KMS-11 (cell line): ENCODE data around the gene ENTPD2.

ENCODE experiments used
- H2AFZ ChIP-seq: fragments of 200-600 bp; sonication (generic); 2 replicates; pipeline ENCODE4 v1.6.1; 2016; ENCODE audit warnings: antibody characterized with exemption, mixed run types, low read depth
- H3K27ac ChIP-seq: fragments of 200-600 bp; sonication (generic); 2 replicates; pipeline ENCODE4 v1.6.1; 2016; ENCODE audit warnings: mild to moderate bottlenecking, mixed run types
- H3K27me3 ChIP-seq: fragments of 200-600 bp; sonication (generic); 2 replicates; pipeline ENCODE4 v1.6.1; 2017; ENCODE audit warnings: mild to moderate bottlenecking, low read depth, mixed run types, moderate library complexity; ENCODE audit not compliant: insufficient read depth
- H3K36me3 ChIP-seq: fragments of 200-600 bp; sonication (generic); 2 replicates; pipeline ENCODE4 v1.6.1; 2017; ENCODE audit warnings: mild to moderate bottlenecking, mixed run types; ENCODE audit not compliant: insufficient read depth
- H3K4me1 ChIP-seq: fragments of 200-600 bp; sonication (generic); 2 replicates; pipeline ENCODE4 v1.6.1; 2016; ENCODE audit warnings: mild to moderate bottlenecking, low read depth, mixed run types; ENCODE audit not compliant: poor library complexity, severe bottlenecking
- H3K4me2 ChIP-seq: fragments of 200-600 bp; sonication (generic); 2 replicates; pipeline ENCODE4 v1.7.0; 2016; ENCODE audit warnings: mild to moderate bottlenecking, mixed run types
- H3K4me3 ChIP-seq: fragments of 200-600 bp; sonication (generic); IDR thresholded peaks from 2 replicates; pipeline ENCODE4 v1.6.1; 2017; ENCODE audit warnings: low read depth, low read length, mixed read lengths; ENCODE audit not compliant: insufficient read depth
- H3K79me2 ChIP-seq: fragments of 200-600 bp; sonication (generic); 2 replicates; pipeline ENCODE4 v1.6.1; 2016; ENCODE audit warnings: low read depth, mixed run types; ENCODE audit not compliant: insufficient read depth
- H3K9ac ChIP-seq: fragments of 200-600 bp; sonication (generic); 2 replicates; pipeline ENCODE4 v1.6.1; 2016; ENCODE audit warnings: mild to moderate bottlenecking, mixed run types
- H4K20me1 ChIP-seq: fragments of 200-600 bp; sonication (generic); 2 replicates; pipeline ENCODE4 v1.6.1; 2016; ENCODE audit warnings: mild to moderate bottlenecking, mixed run types; ENCODE audit not compliant: insufficient read depth
- TF ChIP-seq, protein P1 (sequence below): fragments of 200-600 bp; sonication (generic); conservative IDR thresholded peaks from 2 replicates; pipeline ENCODE4 v1.6.1; 2017; ENCODE audit warnings: low read depth, mild to moderate bottlenecking, antibody characterized with exemption, low read length, moderate library complexity, mixed read lengths

ENTPD2 gene

DNA sequence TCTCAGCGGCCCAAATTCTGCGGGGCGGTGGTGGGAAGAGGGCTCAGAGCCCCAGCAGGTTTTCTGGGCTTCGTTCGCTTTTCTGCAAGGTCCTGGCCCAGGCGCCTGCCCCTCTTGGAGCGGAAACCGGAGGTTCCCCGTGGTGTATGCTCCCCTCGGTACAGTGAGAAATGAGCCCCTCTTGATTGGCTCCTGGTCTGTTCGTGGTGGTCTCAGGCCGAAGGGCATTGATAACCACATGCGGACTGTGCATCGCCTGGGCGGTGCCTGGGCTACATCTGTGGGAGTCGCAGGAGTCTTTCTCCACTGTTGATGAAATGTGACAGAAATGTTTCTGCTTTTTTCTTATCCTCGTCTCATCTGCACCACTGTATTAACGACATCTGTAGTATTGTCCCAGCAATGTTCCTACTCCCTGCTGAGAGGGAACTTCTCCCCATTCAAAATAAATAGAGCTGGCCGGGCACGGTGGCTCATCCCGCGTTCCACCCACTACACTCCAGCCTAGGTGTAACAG lies 33.6 kb upstream of the ENTPD2 start:
- Histone ChIP-seq H3K4me2 (peak overlapping the region; percentile 97), H3K79me2 (no peaks in the 10 kb centered on the region), H3K27me3 (no peaks in the 10 kb centered on the region), H3K36me3 (no peaks in the 10 kb centered on the region), H3K9ac (peak overlapping the region; percentile 57; the same call in 1 of the 2 replicates), H4K20me1 (no peaks in the 10 kb centered on the region), H3K4me1 (peaks cover 17% of the 10 kb centered on the region), H3K27ac (peak overlapping the region; percentile 37), H3K4me3 (no peak overlapping the region), H2AFZ (peak overlapping the region; percentile 92)
- TF ChIP-seq, protein P1, sequence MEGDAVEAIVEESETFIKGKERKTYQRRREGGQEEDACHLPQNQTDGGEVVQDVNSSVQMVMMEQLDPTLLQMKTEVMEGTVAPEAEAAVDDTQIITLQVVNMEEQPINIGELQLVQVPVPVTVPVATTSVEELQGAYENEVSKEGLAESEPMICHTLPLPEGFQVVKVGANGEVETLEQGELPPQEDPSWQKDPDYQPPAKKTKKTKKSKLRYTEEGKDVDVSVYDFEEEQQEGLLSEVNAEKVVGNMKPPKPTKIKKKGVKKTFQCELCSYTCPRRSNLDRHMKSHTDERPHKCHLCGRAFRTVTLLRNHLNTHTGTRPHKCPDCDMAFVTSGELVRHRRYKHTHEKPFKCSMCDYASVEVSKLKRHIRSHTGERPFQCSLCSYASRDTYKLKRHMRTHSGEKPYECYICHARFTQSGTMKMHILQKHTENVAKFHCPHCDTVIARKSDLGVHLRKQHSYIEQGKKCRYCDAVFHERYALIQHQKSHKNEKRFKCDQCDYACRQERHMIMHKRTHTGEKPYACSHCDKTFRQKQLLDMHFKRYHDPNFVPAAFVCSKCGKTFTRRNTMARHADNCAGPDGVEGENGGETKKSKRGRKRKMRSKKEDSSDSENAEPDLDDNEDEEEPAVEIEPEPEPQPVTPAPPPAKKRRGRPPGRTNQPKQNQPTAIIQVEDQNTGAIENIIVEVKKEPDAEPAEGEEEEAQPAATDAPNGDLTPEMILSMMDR = no peak

DNA sequence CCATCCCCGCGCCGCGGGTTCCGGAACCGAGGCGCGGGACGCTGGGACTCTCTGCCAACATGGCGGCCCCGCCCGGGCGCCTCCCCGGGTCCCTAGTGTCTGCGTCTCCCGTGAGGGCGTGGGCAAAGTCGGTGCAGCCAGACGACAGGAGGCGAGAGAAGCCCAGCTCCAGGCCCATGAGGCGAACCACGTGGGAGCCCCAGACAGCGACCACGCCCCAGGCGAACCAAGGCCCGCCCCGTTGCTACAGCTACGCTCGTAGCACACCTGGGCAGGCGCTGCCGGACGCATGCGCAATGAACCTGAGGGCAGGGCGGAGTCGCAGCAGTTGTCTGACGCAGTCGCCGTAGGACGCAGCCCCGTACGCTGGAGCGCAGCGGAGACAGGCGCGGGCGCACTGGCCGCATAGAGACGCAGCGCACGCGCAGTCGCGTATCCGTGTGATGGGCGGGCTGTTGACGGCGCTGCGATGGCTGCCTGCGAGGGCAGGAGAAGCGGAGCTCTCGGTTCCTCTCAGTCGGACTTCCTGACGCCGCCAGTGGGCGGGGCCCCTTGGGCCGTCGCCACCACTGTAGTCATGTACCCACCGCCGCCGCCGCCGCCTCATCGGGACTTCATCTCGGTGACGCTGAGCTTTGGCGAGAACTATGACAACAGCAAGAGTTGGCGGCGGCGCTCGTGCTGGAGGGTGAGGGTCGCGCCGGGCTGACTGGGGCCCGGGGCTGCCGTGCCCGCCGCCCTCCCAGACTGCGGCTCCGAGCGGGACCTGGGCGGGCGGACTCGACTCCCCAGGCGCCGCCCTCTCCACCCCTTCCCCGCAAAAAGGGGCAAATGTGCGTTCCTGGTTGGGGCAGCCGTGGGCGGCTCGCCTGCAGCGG lies 32.9 kb upstream of the ENTPD2 start, which contains the start of gene MAN1B1:
Gene MAN1B1, plus strand, starts transcription at position 455 of the 878 bp plus-strand sequence. Its CDS starts 15 bp downstream, at position 470.
- H4K20me1 ChIP-seq = no peaks in the 10 kb centered on the region
- H3K27me3 ChIP-seq = no peaks in the 10 kb centered on the region
- peak within 1 kb of the TSS; percentile 97 for H3K4me2 ChIP-seq
- H3K79me2 ChIP-seq = no peaks in the 10 kb centered on the region
- peaks cover 17% of the 10 kb centered on the region for H3K4me1 ChIP-seq
- peak within 1 kb of the TSS; percentile 92 for H2AFZ ChIP-seq
- H3K27ac ChIP-seq = peak within 1 kb of the TSS; percentile 81
- H3K9ac ChIP-seq = peak within 1 kb of the TSS; percentile 95
- TF ChIP-seq, protein P1 = no peak
- H3K36me3 ChIP-seq = no peaks in the 10 kb centered on the region
- H3K4me3 ChIP-seq = no peak within 1 kb of the TSS

DNA sequence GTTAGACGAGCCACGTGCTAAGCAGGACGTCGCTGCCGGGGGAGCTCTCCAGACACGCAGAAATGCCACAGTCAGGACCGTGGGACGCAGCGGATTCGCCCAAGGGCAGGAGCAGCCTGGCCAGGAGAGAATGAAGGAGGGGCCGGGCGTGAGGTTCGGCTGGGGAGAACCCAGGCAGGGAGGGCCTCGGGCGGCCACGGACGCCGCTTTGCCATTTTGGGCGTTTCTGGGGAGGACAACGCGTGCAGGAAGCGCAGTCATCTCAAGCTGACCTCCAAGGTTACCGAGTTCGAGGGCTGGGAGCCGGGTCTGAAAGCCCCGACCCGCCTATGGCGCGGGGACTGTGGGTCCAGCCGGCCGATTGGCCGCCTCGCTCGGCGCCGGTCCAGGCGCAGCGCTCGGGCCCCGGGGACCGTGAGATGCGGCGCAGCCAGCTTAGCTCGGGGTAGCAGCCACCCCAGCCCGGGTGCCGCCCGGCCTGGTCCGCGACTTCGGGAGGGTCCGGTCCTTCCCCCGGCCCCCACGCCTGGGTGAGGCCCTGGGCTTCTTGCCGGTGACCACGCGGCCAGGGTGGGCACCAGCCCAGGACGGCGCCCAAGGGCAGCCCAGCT lies 32.2 kb upstream of the ENTPD2 start:
- Histone ChIP-seq H3K4me3 (no peak overlapping the region), H3K4me1 (peaks cover 17% of the 10 kb centered on the region), H3K27ac (peak overlapping the region; percentile 81), H2AFZ (peak overlapping the region; percentile 83), H3K27me3 (no peaks in the 10 kb centered on the region), H3K36me3 (no peaks in the 10 kb centered on the region), H3K4me2 (peak overlapping the region; percentile 92), H4K20me1 (no peaks in the 10 kb centered on the region), H3K9ac (peak overlapping the region; percentile 95), H3K79me2 (no peaks in the 10 kb centered on the region)
- TF ChIP-seq, protein P1 = no peak

DNA sequence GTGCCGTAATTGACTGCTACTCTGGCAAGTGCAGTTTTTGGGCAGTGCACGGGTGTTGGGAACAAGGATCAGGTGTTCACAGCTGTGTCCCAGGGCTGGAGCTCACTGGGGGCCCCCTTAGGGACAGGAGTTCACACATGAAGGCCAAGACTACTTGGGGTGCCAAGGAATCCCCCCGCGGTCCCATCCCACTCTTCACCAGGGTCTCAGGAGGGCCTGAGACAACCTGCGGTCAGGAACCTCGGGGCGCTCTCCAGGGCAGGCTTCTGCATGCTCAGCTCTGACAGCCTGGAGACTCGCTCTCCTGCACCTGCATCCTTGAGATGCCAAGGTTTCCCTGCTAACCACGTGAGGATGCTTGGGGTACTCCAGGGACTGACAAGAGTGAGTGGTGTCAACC lies 30.7 kb upstream of the ENTPD2 start:
- Histone ChIP-seq H3K9ac (no peak overlapping the region), H3K4me1 (peaks cover 17% of the 10 kb centered on the region), H3K4me2 (no peak overlapping the region), H4K20me1 (no peaks in the 10 kb centered on the region), H2AFZ (no peak overlapping the region), H3K27me3 (no peaks in the 10 kb centered on the region; the same call in 1 of the 2 replicates), H3K36me3 (no peaks in the 10 kb centered on the region), H3K27ac (no peak overlapping the region), H3K79me2 (no peaks in the 10 kb centered on the region), H3K4me3 (no peak overlapping the region)
- TF ChIP-seq, protein P1 = no peak
